ENCODE measurements around the gene DNASE1L1. TPM values are rescaled to one million over a fixed set of nuclear protein-coding genes. Genes with fewer than 3 reads are reported as not detected.

DNASE1L1 gene
- total RNA-seq, 1 donor from 2014 or later = 18.6 TPM

- H3K9me3 Mint-ChIP-seq = peaks cover 3% of the 10 kb centered on the region
- peaks cover 17% of the 10 kb centered on the region for H3K36me3 Mint-ChIP-seq
- no peak overlapping the region for H3K4me3 Mint-ChIP-seq
- no peaks in the 10 kb centered on the region for H3K4me1 Mint-ChIP-seq
- DNase-seq (ENCODE audit: low spot score in 2 of 2, unreplicated experiment in 2 of 2) = no peak
- no peak for TF ChIP-seq CTCF (IDR thresholded peaks at IDR 0.05; ENCODE audit: unreplicated experiment)
- no peaks in the 10 kb centered on the region for H3K27me3 Mint-ChIP-seq (ENCODE audit: low read depth)
- H3K27ac Mint-ChIP-seq = no peak overlapping the region
Observed at GRCh38 chrX:154362085-154362742, 46.8 kb downstream of the DNASE1L1 start.

DNA sequence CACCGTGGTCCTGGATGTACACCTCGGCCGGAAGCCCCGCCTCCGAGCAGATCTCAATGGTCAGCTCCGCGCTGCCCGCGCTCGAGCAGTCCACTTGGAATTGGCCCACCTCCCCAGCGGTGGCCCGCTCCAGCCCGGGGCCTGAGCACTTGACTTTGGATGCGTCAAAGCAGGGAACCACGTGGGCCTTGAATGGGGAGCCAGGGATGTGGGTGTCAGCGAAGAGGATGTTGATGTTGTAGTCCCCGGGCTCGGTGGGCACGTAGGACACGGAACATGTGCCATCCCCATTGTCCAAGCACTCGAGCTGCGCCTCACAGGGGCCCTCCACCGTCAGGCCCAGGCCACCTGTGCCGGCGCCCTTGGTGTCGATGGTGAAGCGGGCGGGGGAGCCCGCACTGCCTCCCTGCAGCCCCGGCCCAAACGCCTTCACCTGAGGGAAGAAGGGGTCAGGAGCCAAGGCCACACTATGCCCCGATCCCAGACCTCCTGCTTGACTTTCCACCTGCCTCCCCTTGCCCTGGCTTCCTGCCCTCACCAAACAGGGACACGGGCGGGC, 48.8 kb downstream of the DNASE1L1 start:
- Mint-ChIP-seq H3K27ac (no peak overlapping the region), H3K9me3 (peaks cover 3% of the 10 kb centered on the region), H3K4me1 (no peaks in the 10 kb centered on the region), H3K36me3 (peaks cover 19% of the 10 kb centered on the region), H3K4me3 (no peak overlapping the region), H3K27me3 (ENCODE audit: low read depth) (no peaks in the 10 kb centered on the region)
- DNase-seq (ENCODE audit: low spot score in 2 of 2, unreplicated experiment in 2 of 2) = no peak
- no peak for TF ChIP-seq CTCF (IDR thresholded peaks at IDR 0.05; ENCODE audit: unreplicated experiment)

- no peaks in the 10 kb centered on the region for H3K4me1 Mint-ChIP-seq
- TF ChIP-seq CTCF (IDR thresholded peaks at IDR 0.05; ENCODE audit: unreplicated experiment) = no peak
- peaks cover 19% of the 10 kb centered on the region for H3K36me3 Mint-ChIP-seq
- H3K4me3 Mint-ChIP-seq = no peak overlapping the region
- no peak overlapping the region for H3K27ac Mint-ChIP-seq
- no peak for DNase-seq (ENCODE audit: low spot score in 2 of 2, unreplicated experiment in 2 of 2)
- no peaks in the 10 kb centered on the region for H3K27me3 Mint-ChIP-seq (ENCODE audit: low read depth)
- H3K9me3 Mint-ChIP-seq = peaks cover 3% of the 10 kb centered on the region
Observed at GRCh38 chrX:154359362-154360154, 49.5 kb downstream of the DNASE1L1 start.

DNA sequence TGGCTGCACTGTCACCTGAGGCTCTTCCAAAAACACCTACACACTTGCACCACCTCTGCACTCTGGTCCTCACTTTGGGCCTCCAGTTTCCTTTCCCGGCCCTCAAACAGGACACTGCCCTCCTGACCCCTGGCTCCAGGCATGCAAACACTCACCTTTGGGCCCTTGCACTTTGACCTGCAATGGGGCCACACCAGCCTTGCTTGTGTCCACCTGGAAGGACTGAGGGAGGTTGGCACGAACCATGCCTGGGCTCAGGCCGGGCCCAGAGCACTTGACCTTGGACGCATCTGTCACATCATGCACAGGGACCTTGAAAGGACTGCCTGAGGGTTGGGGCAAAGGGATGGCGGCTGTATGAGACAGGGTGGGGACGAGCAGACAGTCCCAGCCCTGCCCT, 50.2 kb downstream of the DNASE1L1 start:
- no peak for TF ChIP-seq CTCF (IDR thresholded peaks at IDR 0.05; ENCODE audit: unreplicated experiment)
- H3K4me3 Mint-ChIP-seq = no peak overlapping the region
- no peak overlapping the region for H3K27ac Mint-ChIP-seq

DNA sequence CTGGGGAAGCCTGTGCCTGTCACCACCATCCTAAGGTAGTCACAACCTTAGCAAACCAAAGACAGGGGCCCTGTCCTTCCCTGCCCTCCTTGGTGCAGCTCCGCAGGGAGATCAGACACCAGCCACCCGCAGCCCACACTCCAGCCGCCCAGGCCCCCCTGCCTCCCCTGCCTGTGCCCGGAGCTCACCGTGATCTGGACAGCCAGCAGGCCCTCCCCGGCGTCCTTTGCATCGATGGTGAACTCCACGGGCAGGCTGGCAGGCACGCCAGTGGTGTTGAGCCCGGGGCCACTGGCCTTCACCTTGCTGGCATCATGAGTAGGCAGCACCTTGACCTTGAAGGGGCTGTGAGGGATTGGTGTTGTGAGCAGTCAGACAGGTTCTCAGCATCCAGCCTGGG, 51.0 kb downstream of the DNASE1L1 start:
- H3K4me3 Mint-ChIP-seq = no peak overlapping the region
- no peak for TF ChIP-seq CTCF (IDR thresholded peaks at IDR 0.05; ENCODE audit: unreplicated experiment)
- no peaks in the 10 kb centered on the region for H3K27me3 Mint-ChIP-seq (ENCODE audit: low read depth)
- peaks cover 17% of the 10 kb centered on the region for H3K36me3 Mint-ChIP-seq
- DNase-seq (ENCODE audit: low spot score in 2 of 2, unreplicated experiment in 2 of 2) = no peak
- H3K9me3 Mint-ChIP-seq = no peaks in the 10 kb centered on the region
- H3K27ac Mint-ChIP-seq = no peak overlapping the region
- H3K4me1 Mint-ChIP-seq = no peaks in the 10 kb centered on the region

More for the DNA sequence above, 50.2 kb downstream of the DNASE1L1 start:
- Mint-ChIP-seq H3K9me3 (peaks cover 3% of the 10 kb centered on the region), H3K4me1 (no peaks in the 10 kb centered on the region), H3K36me3 (peaks cover 19% of the 10 kb centered on the region), H3K27me3 (ENCODE audit: low read depth) (no peaks in the 10 kb centered on the region)
- DNase-seq (ENCODE audit: low spot score in 2 of 2, unreplicated experiment in 2 of 2) = no peak

Data from mesothelial cell of epicardium (in vitro differentiated cells).